ENCODE data around the gene DHX30.

- TF ChIP-seq JUN (IDR thresholded peaks at IDR 0.05; ENCODE audit: low read depth, low read length), result no peak
- no peak for TF ChIP-seq BCL11A (IDR thresholded peaks at IDR 0.05; ENCODE audit: low read depth in 2 of 2, low read length in 2 of 2)
- no peak for TF ChIP-seq EZH2 (IDR thresholded peaks at IDR 0.05; ENCODE audit: low read depth, low read length, severe bottlenecking)
- no peak for TF ChIP-seq POLR2AphosphoS5 (IDR thresholded peaks at IDR 0.05; ENCODE audit: low read depth, low read length)
Observed at GRCh38 chr3:47870702-47871260, 67.8 kb downstream of the DHX30 start.
